Occipital lobe (tissue), 2 donors: Measurements from ENCODE around the gene C20orf202. TPM values are rescaled to one million over a fixed set of nuclear protein-coding genes. Genes with fewer than 3 reads are reported as not detected.
"Not testable (repeated sequence)": the region's sequence is repeated elsewhere in the genome, so short reads cannot be mapped to it uniquely, and the experiment has no call there.

ENCODE experiments used
- DNase-seq: peaks from one replicate; lab custom pipeline; 2025; lab: John Stamatoyannopoulos, UW
- total RNA-seq: library from RNA; depleted of rRNA; stranded (reverse); fragments of >200 nt; gene quantifications from one replicate; pipeline ENCODE4 v1.2.3, GENCODE V29; 2014

Gene C20orf202
- total RNA-seq, 1 donor from 2014 or later: 0.16 TPM

DNA sequence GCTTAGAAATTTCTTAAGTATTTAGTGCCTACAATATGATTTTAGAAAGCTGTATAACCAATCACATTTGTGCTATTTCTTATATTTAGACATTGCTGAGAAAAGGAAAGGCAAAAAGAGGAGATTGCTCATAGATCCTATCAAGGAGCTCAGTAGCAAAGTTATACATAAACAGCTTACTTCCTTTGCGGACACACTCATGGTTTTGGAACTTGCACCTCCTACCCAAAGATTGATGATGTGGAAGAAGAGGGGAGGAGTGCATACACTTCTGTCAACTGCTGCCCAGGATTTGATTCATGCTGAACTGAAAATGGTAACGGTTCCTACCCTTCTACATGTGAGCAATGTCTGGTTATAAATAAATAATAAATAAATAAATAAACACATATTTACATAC, 39.3 kb downstream of the C20orf202 start:
- no peak for DNase-seq

DNA sequence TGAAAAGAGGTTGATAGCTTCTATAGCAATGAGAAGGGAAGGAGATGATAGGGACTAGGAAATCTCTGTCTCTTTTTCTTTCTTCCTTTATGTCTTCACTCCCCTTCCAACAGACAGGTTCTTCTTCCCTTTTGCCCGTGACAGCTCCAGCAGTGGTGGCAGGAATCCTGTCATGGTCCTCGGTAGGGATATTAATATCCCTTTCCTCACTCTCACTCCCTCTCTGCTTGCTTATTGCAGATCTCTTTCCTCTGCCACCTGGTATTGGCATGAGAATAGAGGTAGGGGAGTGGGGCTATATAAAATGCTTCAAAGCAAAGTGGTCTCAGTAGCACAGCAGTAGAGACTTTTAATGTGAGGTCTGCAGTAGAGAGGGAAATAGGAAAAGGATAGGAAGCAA, 42.3 kb downstream of the C20orf202 start:
- DNase-seq: no peak

- DNase-seq: no peak
Observed at GRCh38 chr20:1247689-1248088, 44.4 kb downstream of the C20orf202 start.

GRCh38 chr20:1250282-1250681, 47.0 kb downstream of the C20orf202 start:
- DNase-seq: not testable (repeated sequence)

DNA sequence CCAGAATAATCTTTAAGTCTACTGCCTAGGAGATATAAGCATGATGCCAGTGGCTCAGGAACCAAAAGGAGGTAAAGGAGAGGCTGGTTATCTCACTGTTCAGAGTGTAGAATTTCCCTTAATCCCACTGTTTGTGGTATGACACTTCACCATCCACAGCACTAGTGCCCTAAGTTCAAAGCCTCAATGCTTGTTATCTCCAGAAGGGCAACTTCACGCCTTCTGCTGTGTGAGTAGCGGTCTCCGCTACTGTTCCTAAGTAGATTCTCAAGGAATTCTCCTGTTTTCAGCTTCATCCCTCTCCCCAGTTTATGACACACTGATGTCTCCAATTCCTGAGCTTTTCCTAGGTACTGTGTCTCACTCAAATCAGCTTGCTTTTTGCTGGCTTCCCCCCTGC, 49.2 kb downstream of the C20orf202 start:
- DNase-seq: no peak

- no peak for DNase-seq
Observed at GRCh38 chr20:1254254-1254653, 51.0 kb downstream of the C20orf202 start.

- DNase-seq: no peak
Observed at GRCh38 chr20:1255675-1256074, 52.4 kb downstream of the C20orf202 start.

Other genes starting within 250 kb of the C20orf202 start
- gene RSPO4, start 201.1 kb upstream of the C20orf202 start, total RNA-seq: not detected
- 20.7 TPM for gene PSMF1, start 84.9 kb upstream of the C20orf202 start, total RNA-seq
- 8.0 TPM for gene TMEM74B, start 18.5 kb upstream of the C20orf202 start, total RNA-seq
- not detected for gene RAD21L1, start 22.6 kb downstream of the C20orf202 start, total RNA-seq
- gene SNPH, start 62.8 kb downstream of the C20orf202 start, total RNA-seq: 23.4 TPM
- 2.0 TPM for gene SDCBP2, start 125.7 kb downstream of the C20orf202 start, total RNA-seq
- gene FKBP1A, start 189.6 kb downstream of the C20orf202 start, total RNA-seq: 79.4 TPM